Neutrophil (primary cell): ENCODE data around the gene RRP8.
A peak's percentile ranks its signal among the peaks of the same experiment; 100 is the strongest.

Experiments
- H3K27ac ChIP-seq: fragments of 200-600 bp; sonication (generic); 2 replicates; pipeline ENCODE4 v1.5.1; 2016; ENCODE audit warnings: mild to moderate bottlenecking, moderate library complexity
- H3K27me3 ChIP-seq: fragments of 200-600 bp; sonication (generic); 2 replicates; pipeline ENCODE4 v1.6.0; 2016; ENCODE audit warnings: mild to moderate bottlenecking
- H3K36me3 ChIP-seq: fragments of 200-600 bp; sonication (generic); 2 replicates; pipeline ENCODE4 v1.5.1; 2017
- H3K4me1 ChIP-seq, 2 experiments: fragments of 200-600 bp in 1 of 2; sonication (generic) in 1 of 2; 1 replicate in 1 of 2; 2 replicates in 1 of 2; pipeline versions ENCODE4 v1.5.1 to v1.6.1; 2013 to 2016; ENCODE audit warnings: low read depth in 1 of 2, low read length in 1 of 2, mild to moderate bottlenecking in 1 of 2, moderate library complexity in 1 of 2; ENCODE audit not compliant: control insufficient read depth in 1 of 2, insufficient read depth in 1 of 2
- H3K4me3 ChIP-seq, 2 experiments: fragments of 200-600 bp in 1 of 2; sonication (generic) in 1 of 2; 1 replicate in 1 of 2; 2 replicates in 1 of 2; pipeline ENCODE4 v1.5.1; 2013 to 2016; ENCODE audit warnings: low read depth in 1 of 2, low read length in 1 of 2, mild to moderate bottlenecking in 1 of 2, moderate library complexity in 1 of 2
- H3K9me3 ChIP-seq: fragments of 200-600 bp; sonication (generic); 2 replicates; pipeline ENCODE4 v1.5.1; 2016
- TF ChIP-seq, protein P1 (sequence below): fragments of 200-600 bp; sonication (generic); IDR thresholded peaks from 2 replicates; pipeline ENCODE4 v1.5.1; 2016; ENCODE audit warnings: antibody characterized with exemption

RRP8 gene

DNA sequence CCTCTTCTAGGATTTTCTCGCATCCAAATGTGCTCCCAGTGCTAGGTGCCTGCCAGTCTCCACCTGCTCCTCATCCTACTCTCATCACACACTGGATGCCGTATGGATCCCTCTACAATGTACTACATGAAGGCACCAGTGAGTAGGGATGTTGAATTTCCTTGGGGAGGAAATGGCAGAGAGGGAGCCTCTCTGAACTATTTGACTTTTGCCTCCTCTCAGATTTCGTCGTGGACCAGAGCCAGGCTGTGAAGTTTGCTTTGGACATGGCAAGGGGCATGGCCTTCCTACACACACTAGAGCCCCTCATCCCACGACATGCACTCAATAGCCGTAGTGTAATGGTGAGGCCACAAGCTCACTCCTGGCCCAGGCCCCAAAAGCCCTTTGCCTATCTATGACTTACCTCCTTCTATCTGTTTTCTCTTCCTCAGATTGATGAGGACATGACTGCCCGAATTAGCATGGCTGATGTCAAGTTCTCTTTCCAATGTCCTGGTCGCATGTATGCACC, 6.1 kb upstream of the RRP8 start:
- no peaks in the 10 kb centered on the region for H3K9me3 ChIP-seq
- H3K27ac ChIP-seq = peak overlapping the region; percentile 98
- peaks cover 62% of the 10 kb centered on the region in 2 experiments for H3K4me1 ChIP-seq
- H3K36me3 ChIP-seq = peaks cover 54% of the 10 kb centered on the region
- H3K4me3 ChIP-seq = no peak overlapping the region
- TF ChIP-seq, protein P1, sequence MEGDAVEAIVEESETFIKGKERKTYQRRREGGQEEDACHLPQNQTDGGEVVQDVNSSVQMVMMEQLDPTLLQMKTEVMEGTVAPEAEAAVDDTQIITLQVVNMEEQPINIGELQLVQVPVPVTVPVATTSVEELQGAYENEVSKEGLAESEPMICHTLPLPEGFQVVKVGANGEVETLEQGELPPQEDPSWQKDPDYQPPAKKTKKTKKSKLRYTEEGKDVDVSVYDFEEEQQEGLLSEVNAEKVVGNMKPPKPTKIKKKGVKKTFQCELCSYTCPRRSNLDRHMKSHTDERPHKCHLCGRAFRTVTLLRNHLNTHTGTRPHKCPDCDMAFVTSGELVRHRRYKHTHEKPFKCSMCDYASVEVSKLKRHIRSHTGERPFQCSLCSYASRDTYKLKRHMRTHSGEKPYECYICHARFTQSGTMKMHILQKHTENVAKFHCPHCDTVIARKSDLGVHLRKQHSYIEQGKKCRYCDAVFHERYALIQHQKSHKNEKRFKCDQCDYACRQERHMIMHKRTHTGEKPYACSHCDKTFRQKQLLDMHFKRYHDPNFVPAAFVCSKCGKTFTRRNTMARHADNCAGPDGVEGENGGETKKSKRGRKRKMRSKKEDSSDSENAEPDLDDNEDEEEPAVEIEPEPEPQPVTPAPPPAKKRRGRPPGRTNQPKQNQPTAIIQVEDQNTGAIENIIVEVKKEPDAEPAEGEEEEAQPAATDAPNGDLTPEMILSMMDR = no peak
- H3K27me3 ChIP-seq = no peaks in the 10 kb centered on the region

DNA sequence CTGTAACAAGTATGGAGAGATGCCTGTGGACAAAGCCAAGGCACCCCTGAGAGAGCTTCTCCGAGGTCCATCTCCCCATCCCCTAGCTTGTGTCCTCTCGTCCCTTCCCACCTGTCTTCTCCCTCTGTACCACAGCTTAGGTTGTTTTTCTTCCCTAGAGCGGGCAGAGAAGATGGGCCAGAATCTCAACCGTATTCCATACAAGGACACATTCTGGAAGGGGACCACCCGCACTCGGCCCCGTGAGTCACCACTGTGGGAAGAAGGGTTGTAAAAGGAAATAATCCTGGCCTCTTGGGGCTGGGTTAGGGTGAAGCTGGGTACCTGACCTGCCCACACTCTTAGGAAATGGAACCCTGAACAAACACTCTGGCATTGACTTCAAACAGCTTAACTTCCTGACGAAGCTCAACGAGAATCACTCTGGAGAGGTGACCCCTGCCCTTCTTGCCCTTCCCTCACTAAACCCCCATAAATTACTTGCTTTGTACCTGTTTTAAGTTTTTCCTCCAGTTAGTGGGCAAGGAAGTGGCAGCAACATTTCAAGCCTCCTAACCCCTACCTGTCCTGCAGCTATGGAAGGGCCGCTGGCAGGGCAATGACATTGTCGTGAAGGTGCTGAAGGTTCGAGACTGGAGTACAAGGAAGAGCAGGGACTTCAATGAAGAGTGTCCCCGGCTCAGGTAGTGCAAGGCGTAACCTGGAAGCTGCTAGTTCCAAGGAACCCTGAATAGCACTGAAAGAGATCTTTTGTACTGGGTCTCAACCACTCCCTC, 5.5 kb upstream of the RRP8 start:
- TF ChIP-seq, protein P1 = no peak
- H3K27me3 ChIP-seq = no peaks in the 10 kb centered on the region
- no peak overlapping the region for H3K4me3 ChIP-seq
- peaks cover 68% of the 10 kb centered on the region in 2 experiments for H3K4me1 ChIP-seq
- peak overlapping the region; percentile 98 for H3K27ac ChIP-seq
- peaks cover 48% of the 10 kb centered on the region for H3K36me3 ChIP-seq
- no peaks in the 10 kb centered on the region for H3K9me3 ChIP-seq

DNA sequence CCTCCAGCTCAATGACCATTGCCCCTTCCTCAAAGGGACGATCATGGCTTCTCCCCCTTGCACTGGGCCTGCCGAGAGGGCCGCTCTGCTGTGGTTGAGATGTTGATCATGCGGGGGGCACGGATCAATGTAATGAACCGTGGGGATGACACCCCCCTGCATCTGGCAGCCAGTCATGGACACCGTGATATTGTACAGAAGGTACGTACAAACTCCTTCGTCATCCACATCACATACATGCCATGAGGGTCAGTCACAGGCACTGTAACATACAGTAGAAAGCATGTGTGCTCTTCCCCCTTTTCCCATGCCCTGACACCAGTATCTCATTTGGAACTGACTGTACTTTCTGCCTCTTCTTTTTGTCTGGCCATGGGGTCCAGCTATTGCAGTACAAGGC, 4.6 kb upstream of the RRP8 start:
- Histone ChIP-seq H3K36me3 (peaks cover 48% of the 10 kb centered on the region), H3K27me3 (no peaks in the 10 kb centered on the region), H3K4me3 (no peak overlapping the region), H3K4me1 (peaks cover 64 to 68% of the 10 kb centered on the region in 2 experiments), H3K27ac (peak overlapping the region; percentile 98), H3K9me3 (no peaks in the 10 kb centered on the region)
- TF ChIP-seq, protein P1 = no peak

DNA sequence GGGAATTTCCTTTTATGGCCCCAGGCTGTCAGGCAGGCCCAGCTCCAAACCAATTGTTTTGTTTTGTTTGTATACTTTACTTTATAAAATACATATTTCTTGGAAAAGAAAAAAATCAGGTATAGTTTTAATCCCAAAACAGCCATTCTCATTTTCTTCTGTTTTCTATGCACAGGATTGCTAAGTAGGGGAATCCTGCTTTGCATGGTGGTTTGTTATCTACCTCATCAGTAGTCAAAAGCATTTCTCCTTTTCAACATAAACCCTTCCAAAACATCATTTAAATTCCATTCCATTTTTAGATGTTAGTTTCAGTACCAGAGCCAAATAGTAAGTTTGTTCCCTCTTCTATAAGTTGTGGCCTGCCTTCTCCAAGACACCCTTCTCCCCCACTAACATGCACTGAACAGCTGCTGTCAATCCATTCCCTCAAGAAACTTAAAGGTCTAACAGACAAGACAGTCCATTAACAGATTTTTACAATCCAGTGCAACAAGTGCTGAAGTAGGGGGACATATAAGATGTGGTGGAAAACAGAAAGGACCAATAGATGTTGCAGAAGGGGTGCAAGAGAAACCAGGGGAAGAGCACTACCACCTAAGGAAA, 3.9 kb upstream of the RRP8 start:
- Histone ChIP-seq H3K4me3 (peak overlapping the region in 1 of 2 experiments; percentile 10), H3K36me3 (peaks cover 48% of the 10 kb centered on the region), H3K27me3 (no peaks in the 10 kb centered on the region), H3K4me1 (peaks cover 66 to 68% of the 10 kb centered on the region in 2 experiments), H3K27ac (peak overlapping the region; percentile 98), H3K9me3 (no peaks in the 10 kb centered on the region)
- TF ChIP-seq, protein P1 = no peak

DNA sequence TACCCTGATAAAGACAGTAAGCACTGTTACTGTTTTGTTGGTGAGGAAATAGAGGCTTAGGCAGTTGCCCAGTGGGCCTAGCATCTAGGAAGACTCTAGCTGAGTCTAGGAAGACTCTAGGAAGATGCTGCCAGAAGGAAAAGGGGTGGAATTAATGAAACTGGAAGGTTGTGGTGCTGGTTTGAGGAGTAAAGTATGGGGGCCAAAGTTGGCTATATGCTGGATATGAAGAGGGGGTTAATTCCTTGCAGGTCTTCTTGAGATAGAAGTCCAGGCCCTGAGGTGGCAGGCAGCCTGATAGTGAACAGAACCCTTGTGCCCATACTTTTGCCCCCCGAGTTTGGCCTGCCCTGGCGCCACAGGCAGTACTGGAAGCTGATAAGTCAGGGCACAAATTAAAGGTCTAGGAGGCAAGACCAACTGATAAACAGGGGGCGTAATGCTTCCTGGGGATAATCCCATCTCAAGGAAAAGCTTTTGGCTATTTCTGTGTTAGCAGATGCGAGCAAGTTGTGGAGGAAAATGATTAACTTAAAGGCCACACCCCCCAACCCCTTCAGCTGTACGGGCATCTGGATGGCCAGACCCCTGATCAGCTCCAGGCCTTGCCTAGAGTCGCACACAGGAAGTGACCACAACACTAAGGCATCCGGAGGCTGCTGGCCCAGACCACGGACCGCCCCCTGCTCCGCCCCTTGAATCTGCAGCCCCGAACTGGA, 3.2 kb upstream of the RRP8 start:
- peak overlapping the region; percentile 98 for H3K27ac ChIP-seq
- H3K4me1 ChIP-seq = peaks cover 72% of the 10 kb centered on the region in 2 experiments
- H3K9me3 ChIP-seq = no peaks in the 10 kb centered on the region
- TF ChIP-seq, protein P1 = no peak
- H3K27me3 ChIP-seq = no peaks in the 10 kb centered on the region
- H3K36me3 ChIP-seq = peaks cover 46% of the 10 kb centered on the region
- H3K4me3 ChIP-seq = peak overlapping the region; percentile 6 to 10
